Activated CD4-positive, alpha-beta T cell treated with anti-CD3 and anti-CD28 coated beads for 48 hours (primary cell): ENCODE measurements around the gene ANHX.
"Not testable (repeated sequence)": the region's sequence is repeated elsewhere in the genome, so short reads cannot be mapped to it uniquely, and the experiment has no call there.

Experiments
- DNase-seq: peaks from one replicate; pipeline ENCODE4 v3.0.0-alpha.2; 2020

ANHX gene

DNA sequence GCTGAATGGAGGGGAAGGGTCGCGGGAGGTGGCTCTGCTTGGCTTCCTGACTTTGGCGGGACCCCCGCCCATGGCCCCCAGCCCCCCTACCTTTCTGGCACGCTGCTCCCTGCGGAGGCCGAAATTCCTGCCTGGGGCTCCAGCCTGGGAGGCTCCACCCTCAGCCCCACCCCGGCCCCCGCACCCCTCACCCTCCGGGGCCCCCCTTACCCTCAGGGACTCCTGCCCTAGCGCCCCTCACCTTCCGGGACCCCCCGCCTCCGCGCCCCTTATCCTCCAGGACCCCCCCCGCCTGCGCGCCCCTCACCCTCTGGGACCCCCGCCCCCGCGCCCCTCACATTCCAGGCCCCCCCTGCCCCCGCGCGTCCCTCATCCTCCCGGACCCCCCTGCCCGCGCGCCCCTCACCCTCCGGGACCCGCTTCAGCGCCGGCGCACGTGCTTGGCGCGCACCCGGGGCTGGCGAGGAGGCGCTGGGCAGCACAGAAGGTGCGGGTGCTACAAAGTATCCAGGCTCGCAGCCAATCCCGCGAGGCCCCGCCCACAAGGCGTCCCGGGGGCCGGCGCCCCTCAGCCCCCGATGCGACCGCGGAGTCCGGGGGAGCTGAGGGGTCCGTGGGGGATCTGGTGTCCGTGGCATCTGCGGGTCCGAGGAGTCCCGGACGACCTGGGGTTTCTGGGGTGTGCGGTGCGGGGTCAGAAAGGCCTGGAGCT, at the start of gene ANHX:
Gene ANHX (minus strand): TSS at position 477 of the 712 bp plus-strand sequence. CDS start 1,521 bp downstream, outside the sequence.
- no peak for DNase-seq

DNA sequence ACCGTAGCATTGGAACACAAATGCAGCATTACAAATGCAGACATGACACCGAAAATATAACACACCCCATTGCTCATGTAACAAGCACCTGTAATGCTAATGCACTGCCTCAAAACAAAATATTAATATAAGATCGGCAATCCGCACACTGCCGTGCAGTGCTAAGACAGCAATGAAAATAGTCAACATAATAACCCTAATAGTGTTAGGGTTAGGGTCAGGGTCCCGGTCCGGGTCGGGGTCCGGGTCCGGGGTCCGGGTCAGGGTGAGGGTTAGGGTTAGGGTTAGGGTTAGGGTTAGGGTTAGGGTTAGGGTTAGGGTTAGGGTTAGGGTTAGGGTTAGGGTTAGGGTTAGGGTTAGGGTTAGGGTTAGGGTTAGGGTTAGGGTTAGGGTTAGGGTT, 29.0 kb upstream of the ANHX start:
- not testable (repeated sequence) for DNase-seq

DNA sequence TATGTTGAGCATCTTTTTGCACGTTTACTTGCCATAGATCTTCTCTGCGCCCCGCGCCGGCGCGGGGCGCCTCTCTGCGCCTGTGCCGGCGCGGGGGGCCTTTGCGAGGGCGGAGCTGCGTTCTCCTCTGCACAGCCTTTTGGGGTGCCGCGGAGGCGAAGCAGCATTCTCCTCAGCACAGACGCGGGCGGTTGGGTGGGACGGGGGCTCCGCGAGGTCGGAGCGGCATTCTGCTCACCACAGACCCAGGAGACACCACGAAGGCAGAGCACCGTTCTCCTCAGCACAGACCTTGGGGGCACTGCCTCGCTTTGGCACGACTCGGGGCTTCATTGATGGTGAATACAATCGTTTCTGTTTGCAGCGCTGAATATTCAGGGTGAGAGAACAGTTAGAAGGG, 28.5 kb upstream of the ANHX start:
- DNase-seq = no peak

DNA sequence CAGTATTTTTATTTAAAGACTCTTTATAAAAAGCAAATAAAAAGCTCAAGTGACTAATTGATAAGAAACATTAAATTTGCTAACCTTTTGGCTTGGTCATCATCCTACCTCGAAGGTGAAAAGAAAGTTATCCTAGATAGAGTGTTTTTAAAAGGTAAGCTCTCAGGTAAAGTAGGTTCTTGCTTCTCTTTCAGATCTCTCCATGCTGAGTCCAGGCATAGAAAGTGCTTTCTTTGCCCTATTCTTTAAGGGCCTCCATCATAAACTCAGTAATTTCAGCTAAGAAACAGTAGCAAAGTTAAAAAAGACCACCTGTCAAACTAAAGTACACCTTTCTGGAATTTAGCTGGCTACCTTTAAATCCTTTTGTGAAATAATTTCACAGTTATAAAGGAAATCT, 20.6 kb upstream of the ANHX start:
- no peak for DNase-seq

DNA sequence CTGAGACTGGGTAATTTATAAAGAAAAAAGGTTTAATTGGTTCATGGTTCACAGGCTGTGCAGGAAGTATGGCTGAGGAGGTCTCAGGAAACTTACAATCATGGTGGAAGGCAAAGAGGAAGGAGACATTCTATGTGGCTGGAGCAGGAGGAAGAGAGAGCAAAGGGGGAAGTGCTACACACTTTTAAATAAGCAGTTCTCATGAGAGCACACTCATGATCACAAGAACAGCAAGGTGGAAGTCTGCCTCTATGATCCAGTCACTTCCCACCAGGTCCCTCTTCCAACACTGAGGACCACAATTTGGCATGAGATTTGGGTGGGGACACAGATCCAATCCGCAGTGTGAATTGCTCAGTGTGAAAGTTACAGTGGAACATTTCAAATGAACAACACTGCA, 20.2 kb upstream of the ANHX start:
- DNase-seq = not testable (repeated sequence)

DNA sequence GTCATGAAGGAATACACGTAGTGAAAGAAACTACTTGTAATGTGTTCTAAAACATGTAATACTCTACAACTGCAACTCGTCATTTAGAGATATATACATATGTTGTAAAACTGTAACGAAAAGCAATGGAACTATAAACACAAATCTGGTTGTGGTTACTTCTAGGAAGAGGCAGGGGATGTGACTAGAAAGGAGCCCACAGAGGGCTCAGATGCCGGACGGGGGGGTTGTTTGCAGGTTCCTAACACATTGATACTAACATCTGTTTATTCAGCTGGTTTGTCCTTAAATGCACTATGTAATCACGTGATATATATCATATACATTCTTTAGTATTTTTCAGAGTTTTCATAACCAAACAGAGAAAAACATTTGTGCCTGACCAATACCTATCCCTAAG, 16.1 kb upstream of the ANHX start:
- no peak for DNase-seq

DNA sequence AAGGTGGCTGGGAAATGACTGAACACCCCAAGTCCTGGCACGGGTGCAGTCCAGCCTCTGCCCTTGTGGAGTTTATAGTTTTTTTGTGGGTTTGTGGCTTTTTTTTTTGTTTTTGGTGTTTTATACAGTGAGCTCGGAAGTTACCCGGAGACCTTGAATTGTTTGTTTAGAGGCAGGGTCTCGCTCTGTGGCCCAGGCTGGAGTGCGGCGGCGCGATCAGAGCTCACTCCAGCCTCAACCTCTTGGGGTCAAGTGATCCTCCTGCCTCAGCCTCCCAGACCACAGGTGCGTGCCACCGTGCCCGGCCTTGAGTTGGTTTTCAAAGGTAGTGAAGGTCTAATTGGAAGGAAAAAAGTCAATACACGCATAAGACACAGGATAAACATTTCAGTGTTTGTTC, 879 bp upstream of the ANHX start:
- no peak for DNase-seq

DNA sequence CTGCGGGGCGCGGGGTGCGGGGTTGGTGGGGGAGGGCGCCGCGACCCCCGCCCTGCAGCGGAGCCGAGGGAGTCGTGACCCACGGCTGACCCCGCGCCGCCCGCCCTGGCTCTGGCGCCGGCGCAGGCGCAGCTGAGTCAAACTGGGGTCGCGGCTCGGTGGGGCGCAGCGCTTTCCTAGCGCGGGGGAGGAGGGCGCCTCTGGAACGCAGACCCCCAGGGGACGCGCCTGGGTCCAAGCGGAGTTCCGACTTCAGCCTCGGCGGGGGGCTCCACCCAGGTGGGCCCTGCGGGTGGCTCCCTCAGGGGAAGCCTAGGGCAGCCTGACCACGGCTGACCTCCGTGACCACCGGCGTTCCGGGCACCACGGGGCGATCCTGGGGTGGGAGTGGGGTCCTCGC, 467 bp upstream of the ANHX start:
- no peak for DNase-seq

DNA sequence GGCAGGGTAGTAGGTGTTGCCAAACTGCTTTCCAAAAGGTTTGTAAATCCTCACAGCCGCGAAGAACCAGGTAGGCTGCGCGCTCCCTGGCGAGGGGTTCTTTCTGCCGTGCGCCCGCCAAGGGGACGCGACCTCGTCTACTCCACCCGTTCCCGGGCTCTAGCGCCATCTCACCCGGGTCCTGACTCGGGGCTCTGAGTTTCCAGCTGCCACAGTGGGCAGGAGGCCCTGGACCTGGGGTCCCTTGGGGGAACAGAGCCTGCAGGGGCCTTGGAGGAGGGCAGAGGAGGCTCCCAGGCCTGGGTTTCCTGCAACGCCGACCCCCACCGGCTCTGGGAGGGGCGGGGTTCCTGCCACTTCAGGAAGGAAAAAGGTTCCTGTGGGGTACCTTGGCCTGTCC, 706 bp downstream of the ANHX start:
- DNase-seq = no peak

DNA sequence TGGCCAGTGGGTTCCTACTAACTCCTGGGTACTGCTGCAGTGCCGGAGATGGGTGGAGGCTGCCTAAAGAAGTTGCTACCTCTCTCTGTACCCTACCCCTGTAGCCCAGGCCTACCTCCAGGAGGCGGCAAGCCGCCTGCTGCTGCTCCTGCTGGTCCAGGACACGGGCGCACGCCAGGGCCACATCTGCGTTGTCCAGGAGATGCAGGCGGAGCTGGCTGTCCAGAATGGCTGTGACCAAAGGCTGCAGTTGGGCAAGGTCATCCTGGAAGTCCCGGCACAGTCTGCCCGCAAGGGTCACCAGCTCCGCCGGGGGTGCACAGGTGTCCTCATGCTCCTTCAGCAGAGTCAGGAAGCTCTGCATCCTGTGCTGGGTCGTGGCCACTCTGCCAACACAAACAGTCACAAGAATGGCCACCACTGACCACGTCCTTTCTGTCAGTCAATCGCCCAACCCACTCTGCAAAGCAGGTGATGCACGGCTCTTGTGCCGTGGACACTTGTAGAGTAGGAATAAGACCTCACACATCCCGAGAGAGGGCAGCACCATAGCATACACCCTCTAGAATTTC, 1.6 kb downstream of the ANHX start:
- no peak for DNase-seq

DNA sequence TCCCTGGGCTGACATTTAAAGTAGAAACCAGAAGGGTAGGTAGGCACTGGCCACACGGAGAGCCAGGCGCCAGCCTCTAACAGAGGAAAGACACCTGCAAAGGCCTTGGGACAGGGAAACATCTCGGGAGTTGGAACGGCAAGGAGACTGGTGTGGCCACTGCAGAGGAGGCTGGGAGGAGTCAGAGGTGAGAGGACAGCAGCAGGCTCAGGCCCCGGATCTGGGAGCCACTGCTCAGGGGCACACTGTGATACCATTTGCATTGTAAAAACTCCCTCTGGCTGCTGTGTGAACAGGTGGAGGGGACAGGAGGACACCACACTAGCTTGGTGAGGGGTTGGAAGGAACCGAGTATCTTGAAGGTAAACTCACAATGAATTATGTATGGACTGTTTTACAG, 2.7 kb downstream of the ANHX start:
- no peak for DNase-seq

DNA sequence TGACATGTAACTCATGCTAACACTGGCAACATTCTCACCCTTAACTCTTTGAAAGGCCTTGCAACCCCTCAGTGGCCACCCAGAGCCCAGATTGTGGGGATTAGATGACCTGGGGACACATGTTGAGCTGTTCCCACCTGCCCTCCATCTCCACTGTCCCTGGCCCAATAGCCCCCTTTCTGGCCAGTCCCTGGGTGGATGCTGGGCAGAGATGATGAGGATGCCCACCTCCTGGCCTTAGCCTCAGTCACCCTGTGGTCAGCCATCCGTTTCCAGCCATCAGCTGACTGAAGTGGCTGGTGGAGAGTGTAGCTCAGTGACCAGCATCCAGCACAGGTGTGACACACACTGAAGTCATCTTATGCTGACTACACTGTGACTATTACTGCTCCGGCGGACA, 4.7 kb downstream of the ANHX start:
- no peak for DNase-seq

DNA sequence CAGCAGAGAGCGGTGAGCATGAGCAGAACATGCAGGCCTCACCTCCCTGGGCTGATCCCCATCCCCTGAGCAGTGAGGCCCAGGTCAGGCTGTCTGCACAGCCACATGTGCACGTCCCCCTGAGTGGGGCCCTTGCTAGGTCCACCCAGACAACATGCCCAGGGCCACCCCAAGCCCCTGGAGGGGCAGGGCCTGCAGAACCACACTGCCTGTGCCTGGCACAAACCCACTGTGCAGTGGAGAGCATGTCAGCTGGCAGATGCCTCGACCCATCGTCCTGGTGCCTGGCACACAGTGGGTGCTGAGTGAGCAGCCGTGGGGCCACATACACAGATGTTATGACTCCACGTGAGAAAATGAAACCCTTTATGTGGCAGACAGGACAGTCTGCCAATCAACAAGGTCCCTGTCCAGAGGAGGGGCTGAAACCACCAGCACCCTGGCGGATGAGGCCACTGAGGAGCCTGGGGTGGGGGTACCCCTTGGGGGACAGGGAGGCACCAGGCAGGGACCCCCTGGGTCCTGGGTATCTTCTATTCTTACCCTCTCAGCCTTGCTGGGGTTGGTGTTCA, 8.3 kb downstream of the ANHX start:
- DNase-seq = no peak

DNA sequence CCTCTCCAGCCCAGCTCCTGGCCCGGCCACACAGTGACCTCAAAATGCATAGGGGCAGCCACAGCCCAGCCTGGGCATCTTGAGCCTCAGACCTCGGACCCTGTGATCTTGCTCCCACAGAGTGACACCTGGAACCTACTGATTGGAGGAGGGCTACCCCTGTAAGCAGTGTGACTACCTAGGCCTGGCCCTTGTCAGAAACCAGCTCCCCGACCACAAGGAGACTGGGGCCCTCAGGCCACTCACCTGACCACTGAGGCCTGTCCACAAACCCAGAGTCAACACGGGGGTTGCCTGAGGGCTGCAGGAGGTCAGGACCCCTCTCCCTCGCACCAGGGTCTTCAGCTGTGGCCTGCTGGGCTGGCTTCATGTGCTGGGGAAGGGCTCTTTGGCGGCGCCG, 9.0 kb downstream of the ANHX start:
- no peak for DNase-seq

DNA sequence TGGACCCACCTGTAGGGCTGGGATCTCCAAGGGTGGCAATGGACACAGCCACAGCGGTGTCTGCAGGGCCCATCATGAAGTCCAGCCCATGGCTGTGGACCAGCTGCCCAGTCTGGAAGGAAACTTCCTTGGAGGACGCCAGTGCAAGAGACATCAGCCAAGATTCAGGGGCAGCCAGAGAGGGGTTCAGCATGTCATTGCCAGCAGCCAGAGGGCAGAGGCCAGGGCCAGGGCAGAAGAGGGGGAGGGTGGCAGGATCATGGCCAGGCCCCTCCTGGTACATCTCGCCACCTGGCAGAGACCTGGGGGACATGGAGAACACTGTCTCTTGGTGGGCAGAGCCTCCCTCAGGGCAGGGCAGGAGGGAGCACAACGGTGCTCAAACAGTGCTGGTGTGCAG, 10.2 kb downstream of the ANHX start:
- no peak for DNase-seq

DNA sequence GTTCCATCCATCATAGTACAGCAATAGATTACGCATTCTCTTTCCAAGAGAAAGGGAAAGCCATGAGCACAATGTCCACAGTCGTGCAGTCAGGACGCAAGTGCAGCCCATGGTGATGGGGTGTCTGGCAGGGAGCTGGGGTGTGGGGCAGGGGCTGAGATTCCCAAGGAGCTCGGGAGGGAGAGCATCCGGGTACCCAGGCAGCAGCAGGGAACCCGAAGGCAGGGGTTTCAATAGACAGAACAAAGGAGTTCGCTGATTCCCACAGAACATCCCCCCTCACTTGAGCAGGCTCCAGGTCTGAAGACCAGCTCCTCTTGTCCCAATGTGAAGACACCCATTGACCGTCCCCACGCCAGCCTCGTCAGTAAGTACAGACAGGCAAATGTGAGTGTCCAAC, 13.5 kb downstream of the ANHX start:
- no peak for DNase-seq

DNA sequence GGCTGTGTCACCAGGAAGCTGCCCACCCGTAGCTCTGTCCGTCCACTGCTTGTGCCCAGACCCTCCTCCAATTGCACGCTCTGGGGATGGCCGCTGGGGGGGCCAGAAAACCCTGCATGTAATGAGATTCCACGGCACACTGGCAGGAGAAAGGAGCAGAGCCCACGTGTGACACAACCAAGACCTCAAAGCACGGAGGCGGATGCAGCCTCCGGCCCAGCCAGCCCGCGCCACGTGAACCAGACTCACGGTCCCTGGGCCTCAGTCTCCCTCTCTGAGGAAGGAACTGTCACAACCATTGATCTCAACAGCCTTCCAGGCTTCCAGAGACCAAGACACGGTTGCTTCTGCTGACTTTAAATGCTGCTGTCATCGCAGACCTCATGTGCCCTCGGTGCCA, 14.4 kb downstream of the ANHX start:
- DNase-seq = no peak

DNA sequence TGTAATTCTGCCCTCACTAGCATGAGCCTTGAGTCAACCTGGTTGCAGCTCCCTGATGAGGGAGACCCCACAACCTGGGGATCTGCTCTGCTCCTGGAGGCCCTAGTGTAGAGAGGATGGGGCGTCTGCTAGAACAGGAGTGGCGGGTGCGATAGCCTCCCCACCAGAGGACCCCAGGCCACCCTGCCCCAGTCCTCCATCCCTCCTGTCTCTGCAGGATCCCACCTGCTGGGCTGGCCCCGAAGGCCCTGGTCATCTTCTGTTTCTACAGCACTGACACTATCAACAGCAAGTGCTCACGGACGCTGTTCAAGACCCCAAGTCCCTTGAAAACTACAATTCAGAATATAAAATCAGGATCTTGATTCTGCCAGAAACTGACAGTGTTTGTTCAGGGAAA, 15.2 kb downstream of the ANHX start:
- DNase-seq = no peak

DNA sequence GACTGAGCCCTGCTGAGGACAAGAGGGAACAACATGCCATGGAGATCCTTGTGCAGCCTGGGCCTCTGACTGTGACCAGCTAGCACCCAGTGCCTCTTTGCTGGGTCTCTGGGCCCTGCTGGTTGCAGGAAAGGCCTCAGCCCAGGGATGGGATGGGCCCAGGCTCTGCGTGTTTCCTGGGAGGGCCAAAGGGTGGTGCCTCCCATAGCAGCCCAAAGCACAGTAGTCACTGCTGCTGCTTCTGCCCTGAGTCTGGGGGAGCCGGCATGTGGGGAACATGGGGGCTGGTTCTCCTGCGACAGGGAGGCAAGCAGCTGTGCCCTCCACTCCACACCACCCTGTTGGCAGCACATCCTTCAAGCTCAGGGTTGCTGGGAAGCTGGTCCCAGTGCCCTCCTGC, 18.5 kb downstream of the ANHX start:
- DNase-seq = no peak

DNA sequence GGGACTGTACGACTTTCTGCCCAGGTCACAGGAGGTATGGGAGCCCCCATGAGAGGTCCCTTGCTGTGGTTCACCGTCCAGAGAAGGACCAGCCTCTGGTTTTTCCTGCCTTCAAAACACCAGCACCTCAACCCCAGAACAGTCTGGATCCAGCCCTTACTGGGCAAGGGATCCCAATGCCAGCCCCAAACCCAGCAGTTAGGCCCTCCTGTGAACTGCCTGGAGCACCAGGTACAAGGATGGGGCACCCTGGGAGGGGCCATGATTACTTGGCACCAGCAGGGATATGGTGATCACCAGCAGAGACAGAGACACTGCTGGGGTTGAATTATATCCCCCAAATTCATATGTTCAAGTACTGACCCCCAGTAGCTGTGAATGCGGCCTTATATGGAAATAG, 20.0 kb downstream of the ANHX start:
- no peak for DNase-seq

DNA sequence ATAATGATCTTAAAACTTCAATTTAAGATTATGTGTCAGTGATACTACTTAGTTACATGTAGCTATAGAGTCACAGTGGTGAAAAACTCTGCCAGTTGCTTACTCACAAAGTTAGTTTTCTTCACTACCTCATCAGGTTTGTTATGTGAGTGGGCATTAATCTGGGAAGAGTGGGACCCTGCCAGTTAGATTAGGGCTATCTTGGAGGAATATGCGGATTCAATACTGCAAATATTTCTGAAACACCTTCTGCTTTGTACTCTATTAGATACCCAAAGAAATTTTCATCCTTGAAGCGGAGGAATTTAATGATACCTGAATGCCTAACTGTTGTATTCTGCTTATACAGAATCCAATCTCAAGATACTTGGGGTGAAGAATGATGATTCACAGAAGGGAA, 29.3 kb downstream of the ANHX start:
- DNase-seq = no peak

DNA sequence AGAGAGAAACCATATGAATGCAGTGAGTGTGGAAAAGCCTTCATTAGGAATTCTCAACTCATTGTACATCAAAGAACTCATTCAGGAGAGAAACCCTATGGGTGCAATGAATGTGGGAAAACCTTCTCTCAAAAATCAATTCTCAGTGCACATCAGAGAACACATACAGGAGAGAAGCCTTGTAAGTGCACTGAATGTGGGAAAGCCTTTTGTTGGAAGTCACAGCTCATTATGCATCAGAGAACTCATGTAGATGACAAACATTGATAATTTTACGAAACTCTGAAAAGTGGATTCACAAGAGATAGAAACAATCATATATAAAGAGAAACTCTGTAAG, 31.4 kb downstream of the ANHX start:
- no peak for DNase-seq

DNA sequence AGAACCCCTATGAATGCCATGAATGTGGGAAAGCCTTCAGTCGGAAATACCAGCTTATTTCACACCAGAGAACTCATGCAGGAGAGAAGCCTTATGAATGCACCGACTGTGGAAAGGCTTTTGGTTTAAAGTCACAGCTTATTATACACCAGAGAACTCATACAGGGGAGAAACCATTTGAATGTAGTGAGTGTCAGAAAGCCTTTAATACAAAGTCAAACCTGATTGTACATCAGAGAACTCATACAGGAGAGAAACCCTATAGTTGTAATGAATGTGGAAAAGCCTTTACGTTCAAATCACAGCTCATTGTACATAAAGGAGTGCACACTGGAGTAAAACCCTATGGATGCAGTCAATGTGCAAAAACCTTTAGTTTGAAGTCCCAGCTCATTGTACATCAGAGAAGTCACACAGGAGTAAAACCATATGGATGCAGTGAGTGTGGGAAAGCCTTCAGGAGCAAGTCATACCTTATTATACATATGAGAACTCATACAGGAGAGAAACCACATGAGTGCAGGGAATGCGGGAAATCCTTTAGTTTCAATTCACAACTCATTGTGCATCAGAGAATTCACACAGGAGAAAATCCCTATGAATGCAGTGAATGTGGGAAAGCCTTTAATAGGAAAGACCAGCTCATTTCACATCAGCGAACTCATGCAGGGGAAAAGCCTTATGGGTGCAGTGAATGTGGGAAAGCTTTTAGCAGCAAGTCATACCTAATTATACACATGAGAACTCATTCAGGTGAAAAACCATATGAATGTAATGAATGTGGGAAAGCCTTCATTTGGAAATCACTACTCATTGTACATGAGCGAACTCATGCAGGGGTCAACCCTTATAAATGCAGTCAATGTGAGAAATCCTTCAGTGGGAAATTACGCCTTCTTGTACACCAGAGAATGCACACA, 32.1 kb downstream of the ANHX start:
- DNase-seq = no peak
